GM18951 (cell line): Measurements from ENCODE around the gene LBX2.

ENCODE experiments used
- POLR2A ChIP-seq: IDR thresholded peaks from 4 replicates; pipeline ENCODE4 v1.6.1; 2011; ENCODE audit warnings: mild to moderate bottlenecking; ENCODE audit not compliant: insufficient read length, insufficient read depth; ENCODE audit errors: extremely low read depth
- in situ Hi-C: fragments of 300-500 bp; cut with MboI; formaldehyde crosslinking; loops from one replicate; pipeline ENCODE4 v1.12.0; 2022; ENCODE audit warnings: low sequenced_read_pairs, mixed read lengths, inconsistent platforms; ENCODE audit not compliant: unreplicated experiment

The LBX2 gene, protein sequence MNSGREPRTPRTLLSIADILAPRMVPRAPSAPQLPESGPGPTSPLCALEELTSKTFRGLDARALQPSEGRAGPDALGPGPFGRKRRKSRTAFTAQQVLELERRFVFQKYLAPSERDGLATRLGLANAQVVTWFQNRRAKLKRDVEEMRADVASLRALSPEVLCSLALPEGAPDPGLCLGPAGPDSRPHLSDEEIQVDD

DNA sequence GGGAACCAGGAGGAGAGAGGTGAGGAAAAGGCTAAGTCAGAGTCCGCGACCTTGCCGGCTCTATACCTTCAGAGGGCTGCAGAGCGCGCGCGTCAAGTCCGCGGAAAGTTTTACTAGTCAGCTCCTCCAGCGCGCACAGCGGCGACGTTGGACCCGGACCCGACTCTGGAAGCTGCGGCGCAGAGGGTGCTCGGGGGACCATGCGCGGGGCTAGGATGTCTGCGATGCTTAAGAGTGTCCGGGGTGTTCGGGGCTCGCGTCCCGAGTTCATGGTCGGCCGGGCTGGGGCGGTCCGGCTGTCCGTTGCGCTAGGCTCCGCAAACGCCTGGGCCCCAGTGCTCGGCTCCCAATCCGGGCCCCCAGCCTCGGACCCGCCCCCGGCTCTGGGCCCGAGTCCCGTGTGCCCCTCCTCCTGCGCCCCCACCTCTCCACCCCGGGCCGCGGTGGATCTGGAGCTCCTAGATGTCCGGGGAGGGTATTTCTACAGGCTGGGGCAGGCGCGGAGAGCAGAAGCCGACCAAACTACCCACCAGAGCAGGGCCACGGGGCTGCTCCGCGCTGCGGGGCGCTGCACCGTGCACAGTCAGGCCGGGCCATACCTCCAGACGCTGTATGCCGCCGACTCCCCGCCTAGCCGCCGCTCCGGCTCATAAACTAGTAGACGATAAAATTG lies at the start of gene LBX2:
TSS of gene LBX2 (minus strand) at position 337 of the 673 bp plus-strand sequence. CDS start at position 271, 66 bp downstream.
- no peak for TF ChIP-seq POLR2A
- in situ Hi-C loops = no loop called here

GRCh38 chr2:74548285-74548899 lies 49.0 kb upstream of the LBX2 start:
- TF ChIP-seq POLR2A = no peak
- in situ Hi-C loops = no loop called here

GRCh38 chr2:74546004-74546403 lies 46.6 kb upstream of the LBX2 start:
- in situ Hi-C loops = no loop called here
- TF ChIP-seq POLR2A = no peak

- in situ Hi-C loops = no loop called here
Observed at GRCh38 chr2:74544634-74545033, 45.2 kb upstream of the LBX2 start.

DNA sequence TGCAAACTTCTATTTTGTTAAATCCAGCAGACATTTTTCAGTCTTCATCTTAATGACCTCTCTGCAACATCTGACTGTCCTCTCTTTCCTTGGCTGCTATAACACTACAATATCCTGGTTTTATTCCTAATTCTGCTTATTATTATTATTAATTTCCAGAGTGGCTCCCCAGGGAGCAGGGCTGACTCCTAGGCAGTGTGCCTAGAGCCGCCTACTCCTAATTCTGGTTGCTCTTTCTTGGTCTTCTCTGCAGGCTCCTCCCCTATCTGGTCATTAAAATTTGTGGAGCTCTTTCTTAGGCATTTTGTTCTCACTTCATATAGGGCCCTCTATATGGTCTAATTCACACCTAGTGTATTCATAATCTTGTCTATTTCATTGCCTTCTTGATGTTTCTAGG lies 43.6 kb upstream of the LBX2 start:
- TF ChIP-seq POLR2A = no peak
- in situ Hi-C loops = no loop called here

More at GRCh38 chr2:74544634-74545033, 45.2 kb upstream of the LBX2 start:
- no peak for TF ChIP-seq POLR2A

GRCh38 chr2:74540291-74540690 lies 40.9 kb upstream of the LBX2 start:
- in situ Hi-C loops = no loop called here
- TF ChIP-seq POLR2A = no peak

DNA sequence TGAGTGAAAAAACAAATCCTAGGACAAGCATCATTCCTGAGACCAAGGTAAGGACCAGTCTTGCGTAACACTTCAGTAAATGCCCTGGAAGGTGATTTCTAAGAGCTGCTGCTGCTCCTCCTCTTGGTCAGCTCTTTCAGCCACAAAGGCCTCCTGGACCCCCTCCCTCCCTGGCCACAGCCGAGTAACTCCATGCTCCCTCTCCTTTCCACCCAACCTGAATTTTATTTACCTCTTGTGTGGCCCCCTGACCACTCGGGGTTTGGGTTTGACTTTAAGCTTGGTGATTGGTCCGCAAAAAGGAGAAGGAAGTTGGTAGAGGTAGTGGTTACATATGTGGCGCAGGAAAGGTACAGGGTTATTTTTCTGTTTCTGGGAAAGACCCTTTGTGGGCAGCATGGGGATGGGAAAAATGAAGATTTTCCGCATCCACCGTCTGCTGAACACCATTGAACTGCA lies 39.5 kb upstream of the LBX2 start:
- in situ Hi-C loops = no loop called here
- TF ChIP-seq POLR2A = no peak

DNA sequence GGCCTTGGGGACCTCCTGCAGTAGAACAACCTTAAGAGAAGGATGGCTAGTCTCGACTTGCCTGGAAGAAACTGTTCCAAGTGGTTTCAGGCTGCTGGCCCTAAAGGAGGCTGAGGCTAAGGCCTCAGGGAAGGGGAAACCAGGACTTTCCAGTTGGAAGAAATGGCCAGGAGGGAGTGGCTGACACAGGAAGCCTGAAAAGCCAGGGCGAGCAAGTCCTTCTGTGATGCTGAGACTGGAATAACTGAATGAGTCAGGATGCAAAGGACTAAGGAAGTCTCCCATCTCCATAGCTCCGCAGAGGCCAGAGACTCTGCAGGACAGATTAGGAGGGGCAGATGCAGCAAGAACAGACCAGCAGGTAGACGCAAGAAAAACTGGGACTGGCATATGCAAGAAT lies 37.7 kb upstream of the LBX2 start:
- no peak for TF ChIP-seq POLR2A
- in situ Hi-C loops = no loop called here

GRCh38 chr2:74536166-74536950 lies 37.0 kb upstream of the LBX2 start:
- in situ Hi-C loops = no loop called here
- no peak for TF ChIP-seq POLR2A

- in situ Hi-C loops = no loop called here
- no peak for TF ChIP-seq POLR2A
Observed at GRCh38 chr2:74535440-74535965, 36.1 kb upstream of the LBX2 start.

GRCh38 chr2:74534411-74534810 lies 35.0 kb upstream of the LBX2 start:
- TF ChIP-seq POLR2A = no peak
- in situ Hi-C loops = no loop called here

- TF ChIP-seq POLR2A = peak; percentile 21
- in situ Hi-C loops = no loop called here
Observed at GRCh38 chr2:74533464-74533863, 34.1 kb upstream of the LBX2 start.

- TF ChIP-seq POLR2A = no peak
- in situ Hi-C loops = no loop called here
Observed at GRCh38 chr2:74532222-74532621, 32.8 kb upstream of the LBX2 start.
